Erythroblast (primary cell): ENCODE data around the gene TM9SF1.

Source experiments
- GATA1 ChIP-seq: IDR thresholded peaks from 2 replicates; pipeline ENCODE4 v1.6.1; 2011; ENCODE audit warnings: low read depth, mild to moderate bottlenecking, control low read depth, low read length, moderate library complexity
- POLR2A ChIP-seq: IDR thresholded peaks from 2 replicates; pipeline ENCODE4 v1.6.1; 2011; ENCODE audit warnings: mild to moderate bottlenecking, low read length

DNA sequence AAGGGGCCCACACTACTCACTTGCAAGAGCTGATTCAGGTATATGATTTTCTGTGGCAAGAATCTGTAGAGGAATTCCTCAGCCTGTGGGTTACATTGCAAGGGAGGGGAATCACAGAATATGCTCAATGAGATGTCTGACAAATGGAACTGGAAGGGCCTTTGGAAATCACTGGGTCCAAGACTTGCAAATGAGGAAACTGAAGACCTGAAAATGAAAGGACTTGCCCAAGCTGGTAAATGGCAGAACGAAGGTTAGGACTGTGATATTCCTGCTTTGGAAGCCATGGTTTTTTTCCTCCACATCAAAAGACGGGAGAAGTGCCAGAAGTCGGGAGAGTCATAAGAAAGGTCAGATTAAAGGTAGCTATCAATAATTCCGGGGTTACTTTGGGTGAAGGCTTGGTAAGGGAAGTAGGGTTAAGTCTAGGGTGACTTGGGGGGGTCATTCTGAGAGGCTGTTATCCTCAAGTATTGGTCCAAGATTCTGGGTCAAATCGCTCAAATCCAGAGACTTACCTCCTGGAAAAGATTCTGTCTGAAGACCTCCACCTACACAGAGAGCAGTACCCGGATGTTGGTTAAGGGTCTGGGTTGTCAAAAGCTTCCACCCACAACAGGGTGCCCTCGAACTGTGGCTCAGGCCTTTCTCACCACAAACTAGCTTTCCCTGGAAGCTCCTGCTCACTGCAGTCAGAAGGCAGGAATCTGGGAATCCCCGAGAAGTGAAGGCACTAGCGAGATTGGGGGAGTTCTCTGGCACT, 49.4 kb downstream of the TM9SF1 start:
- TF ChIP-seq POLR2A (no peak), GATA1 (no peak)
